T-helper 1 cell (primary cell): Measurements from ENCODE around the gene GRIK3.

Experiments
- DNase-seq, 5 donors: peaks; one replicate each; pipeline ENCODE4 v3.0.0-alpha.2; 2012 to 2020

The GRIK3 gene

GRCh38 chr1:36814083-36814482, 220.2 kb downstream of the GRIK3 start:
- DNase-seq: no peak

GRCh38 chr1:36807262-36807661, 227.1 kb downstream of the GRIK3 start:
- no peak for DNase-seq

- no peak for DNase-seq
Measured at GRCh38 chr1:36805979-36806640, 228.2 kb downstream of the GRIK3 start.

- DNase-seq: no peak
Measured at GRCh38 chr1:36804669-36805314, 229.5 kb downstream of the GRIK3 start.

GRCh38 chr1:36803868-36804570, 230.3 kb downstream of the GRIK3 start:
- DNase-seq: no peak

- no peak for DNase-seq
Measured at GRCh38 chr1:36802018-36802417, 232.3 kb downstream of the GRIK3 start.

- no peak for DNase-seq
Measured at GRCh38 chr1:36797761-36798160, 236.6 kb downstream of the GRIK3 start.

GRCh38 chr1:36796733-36797132, 237.6 kb downstream of the GRIK3 start:
- no peak for DNase-seq

- DNase-seq: no peak
Measured at GRCh38 chr1:36796106-36796590, 238.2 kb downstream of the GRIK3 start.

GRCh38 chr1:36794460-36794859, 239.9 kb downstream of the GRIK3 start:
- DNase-seq: no peak

- no peak for DNase-seq
Measured at GRCh38 chr1:36793452-36793851, 240.9 kb downstream of the GRIK3 start.

- DNase-seq: no peak
Measured at GRCh38 chr1:36792292-36792691, 242.0 kb downstream of the GRIK3 start.

- no peak for DNase-seq
Measured at GRCh38 chr1:36790191-36790590, 244.1 kb downstream of the GRIK3 start.

- no peak for DNase-seq
Measured at GRCh38 chr1:36789535-36789934, 244.8 kb downstream of the GRIK3 start.

GRCh38 chr1:36787312-36787913, 246.9 kb downstream of the GRIK3 start:
- no peak for DNase-seq

GRCh38 chr1:36786425-36786824, 247.9 kb downstream of the GRIK3 start:
- no peak for DNase-seq

- no peak for DNase-seq
Measured at GRCh38 chr1:36784147-36784859, 250.0 kb downstream of the GRIK3 start.

- no peak for DNase-seq
Measured at GRCh38 chr1:36783475-36783874, 250.8 kb downstream of the GRIK3 start.

- no peak for DNase-seq
Measured at GRCh38 chr1:36782785-36783184, 251.5 kb downstream of the GRIK3 start.

GRCh38 chr1:36782085-36782484, 252.2 kb downstream of the GRIK3 start:
- no peak for DNase-seq

- no peak for DNase-seq
Measured at GRCh38 chr1:36781098-36781497, 253.2 kb downstream of the GRIK3 start.

- DNase-seq: no peak
Measured at GRCh38 chr1:36778740-36779139, 255.6 kb downstream of the GRIK3 start.
